HL-60 (cell line): ENCODE results near the gene KIF26A.

Experiments
- DNase-seq, 2 experiments: peaks; one replicate each; pipeline ENCODE4 v3.0.0-alpha.2; 2010 to 2020; ENCODE audit warnings: low read depth in 1 of 2, low spot score in 1 of 2
- H3K27ac ChIP-seq: fragments of 250-450 bp; sonication (Bioruptor Pico); replicated peaks from 2 replicates; pipeline ENCODE4 v1.5.1; 2020; ENCODE audit warnings: mild to moderate bottlenecking, moderate library complexity
- H3K27me3 ChIP-seq: fragments of 250-450 bp; sonication (Bioruptor Pico); 2 replicates; pipeline ENCODE4 v1.5.1; 2021; ENCODE audit warnings: mild to moderate bottlenecking, moderate library complexity; ENCODE audit not compliant: insufficient read depth, poor library complexity, severe bottlenecking
- H3K4me3 ChIP-seq: replicated peaks from 2 replicates; pipeline ENCODE4 v1.5.1; 2011; ENCODE audit warnings: mild to moderate bottlenecking, control low read depth, low read length; ENCODE audit not compliant: insufficient read depth
- GABPA ChIP-seq: IDR thresholded peaks from 2 replicates; pipeline ENCODE4 v1.6.1; 2012; ENCODE audit warnings: low read depth
- POLR2AphosphoS5 ChIP-seq: IDR thresholded peaks from 2 replicates; pipeline ENCODE4 v1.6.1; 2012; ENCODE audit warnings: low read depth
- REST ChIP-seq: IDR thresholded peaks from 2 replicates; pipeline ENCODE4 v1.6.1; 2012; ENCODE audit warnings: low read depth; ENCODE audit not compliant: insufficient replicate concordance
- SPI1 ChIP-seq: IDR thresholded peaks from 2 replicates; pipeline ENCODE4 v1.6.1; 2012; ENCODE audit warnings: low read depth, mild to moderate bottlenecking, borderline replicate concordance
- TF ChIP-seq, protein P1 (sequence below): IDR thresholded peaks from one replicate; pipeline ENCODE4 v1.5.1; 2011; ENCODE audit warnings: low read length, control low read depth, inconsistent platforms; ENCODE audit not compliant: insufficient read depth

The KIF26A gene

DNA sequence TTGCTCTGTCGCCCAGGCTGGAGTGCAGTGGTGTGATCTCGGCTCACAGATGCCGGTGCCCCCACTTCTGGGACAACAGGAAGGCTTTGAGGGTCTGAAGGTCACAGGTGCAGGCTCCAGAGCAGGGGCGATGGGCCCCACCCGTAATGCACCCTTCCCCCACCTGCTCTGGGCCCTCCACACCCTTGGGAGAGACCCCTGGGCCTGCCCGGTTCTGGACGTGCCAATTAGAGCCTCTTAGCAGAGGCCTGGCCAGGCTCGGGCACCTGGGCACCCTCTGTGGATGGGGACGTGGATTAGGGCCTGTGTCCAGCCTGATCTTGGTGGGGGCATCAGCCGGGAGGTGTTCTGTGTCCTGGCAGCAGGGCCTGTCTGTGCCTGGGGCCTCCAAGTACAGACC is 62.2 kb downstream of the KIF26A start:
- TF ChIP-seq SPI1 (no peak), POLR2AphosphoS5 (no peak), GABPA (no peak), REST (no peak)
- TF ChIP-seq, protein P1, sequence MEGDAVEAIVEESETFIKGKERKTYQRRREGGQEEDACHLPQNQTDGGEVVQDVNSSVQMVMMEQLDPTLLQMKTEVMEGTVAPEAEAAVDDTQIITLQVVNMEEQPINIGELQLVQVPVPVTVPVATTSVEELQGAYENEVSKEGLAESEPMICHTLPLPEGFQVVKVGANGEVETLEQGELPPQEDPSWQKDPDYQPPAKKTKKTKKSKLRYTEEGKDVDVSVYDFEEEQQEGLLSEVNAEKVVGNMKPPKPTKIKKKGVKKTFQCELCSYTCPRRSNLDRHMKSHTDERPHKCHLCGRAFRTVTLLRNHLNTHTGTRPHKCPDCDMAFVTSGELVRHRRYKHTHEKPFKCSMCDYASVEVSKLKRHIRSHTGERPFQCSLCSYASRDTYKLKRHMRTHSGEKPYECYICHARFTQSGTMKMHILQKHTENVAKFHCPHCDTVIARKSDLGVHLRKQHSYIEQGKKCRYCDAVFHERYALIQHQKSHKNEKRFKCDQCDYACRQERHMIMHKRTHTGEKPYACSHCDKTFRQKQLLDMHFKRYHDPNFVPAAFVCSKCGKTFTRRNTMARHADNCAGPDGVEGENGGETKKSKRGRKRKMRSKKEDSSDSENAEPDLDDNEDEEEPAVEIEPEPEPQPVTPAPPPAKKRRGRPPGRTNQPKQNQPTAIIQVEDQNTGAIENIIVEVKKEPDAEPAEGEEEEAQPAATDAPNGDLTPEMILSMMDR, result no peak
- Histone ChIP-seq H3K27me3 (no peaks in the 10 kb centered on the region), H3K4me3 (no peak overlapping the region), H3K27ac (no peak overlapping the region)
- DNase-seq, result no peak

DNA sequence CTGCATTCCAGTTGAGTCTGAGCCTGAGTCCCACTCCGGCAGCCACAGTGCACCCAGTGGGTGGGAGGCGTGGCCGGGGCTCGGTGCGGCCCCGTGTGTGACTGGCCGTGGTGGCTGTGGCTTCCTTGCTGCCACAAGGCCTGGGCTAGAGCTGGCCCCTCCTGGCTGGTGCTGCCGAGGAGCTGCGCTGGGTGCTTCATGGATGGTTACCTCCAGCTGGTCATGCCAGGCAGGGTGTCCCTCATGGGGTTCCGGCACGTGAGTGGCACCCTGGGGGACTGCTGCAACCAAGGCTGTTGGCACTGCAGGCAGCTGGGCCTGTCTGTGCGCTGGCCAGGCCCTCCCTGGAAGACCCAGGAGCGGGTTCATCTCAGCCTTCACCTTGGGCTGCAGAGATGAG is 62.7 kb downstream of the KIF26A start:
- H3K27me3 ChIP-seq, result no peaks in the 10 kb centered on the region
- DNase-seq, result no peak
- no peak overlapping the region for H3K27ac ChIP-seq
- no peak overlapping the region for H3K4me3 ChIP-seq
- TF ChIP-seq, protein P1, result no peak
- TF ChIP-seq SPI1, result no peak
- no peak for TF ChIP-seq REST
- TF ChIP-seq GABPA, result no peak
- no peak for TF ChIP-seq POLR2AphosphoS5

DNA sequence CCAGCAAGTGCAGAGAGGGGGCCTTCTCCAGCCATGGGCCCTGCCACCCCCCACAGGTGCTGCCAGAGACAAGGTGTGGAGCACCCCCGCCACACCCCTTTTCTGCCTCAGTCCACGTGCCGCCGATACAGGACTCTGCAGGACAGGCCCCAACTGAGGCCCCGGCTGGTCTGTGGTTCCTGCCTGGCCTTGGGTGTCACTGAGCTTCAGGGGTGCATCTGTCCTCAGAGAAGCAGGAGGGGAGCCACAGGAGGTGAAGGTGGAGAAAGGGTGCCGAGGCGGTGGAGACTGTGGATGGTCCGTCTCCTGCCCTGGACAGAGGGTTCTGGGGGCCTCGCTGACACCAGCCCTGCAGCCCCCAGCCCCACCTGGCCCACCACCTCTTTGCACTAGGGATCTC is 63.1 kb downstream of the KIF26A start:
- TF ChIP-seq, protein P1, result no peak
- TF ChIP-seq POLR2AphosphoS5, result no peak
- TF ChIP-seq GABPA, result no peak
- TF ChIP-seq REST, result no peak
- no peak for TF ChIP-seq SPI1
- no peak overlapping the region for H3K4me3 ChIP-seq
- H3K27ac ChIP-seq, result no peak overlapping the region
- no peak for DNase-seq
- H3K27me3 ChIP-seq, result no peaks in the 10 kb centered on the region
